GM18507 (cell line): ENCODE data around the gene TMEM178B.
"Not testable (repeated sequence)": the region's sequence is repeated elsewhere in the genome, so short reads cannot be mapped to it uniquely, and the experiment has no call there.

ENCODE experiments used
- DNase-seq: peaks from one replicate; pipeline ENCODE4 v3.0.0; 2011; ENCODE audit warnings: low read depth; ENCODE audit not compliant: insufficient read length; ENCODE audit errors: extremely low spot score
- FAIRE-seq: peaks from 2 replicates; lab custom pipeline; 2011; peaks lifted over from hg19 to GRCh38; lab: Jason Lieb, UNC

Gene TMEM178B

GRCh38 chr7:141072548-141073172 lies 1.2 kb upstream of the TMEM178B start:
- no peak for DNase-seq
- FAIRE-seq = no peak

- FAIRE-seq (no peak), DNase-seq (no peak)
Observed at GRCh38 chr7:141073173-141073640, 657 bp upstream of the TMEM178B start.

GRCh38 chr7:141074162-141074991 lies 513 bp downstream of the TMEM178B start:
- no peak for DNase-seq
- no peak for FAIRE-seq

GRCh38 chr7:141074997-141075396 lies 1.1 kb downstream of the TMEM178B start:
- no peak for FAIRE-seq

GRCh38 chr7:141076377-141076776 lies 2.5 kb downstream of the TMEM178B start:
- FAIRE-seq = no peak
- no peak for DNase-seq

More at GRCh38 chr7:141074997-141075396, 1.1 kb downstream of the TMEM178B start:
- no peak for DNase-seq

- FAIRE-seq = no peak
- no peak for DNase-seq
Observed at GRCh38 chr7:141079219-141079618, 5.4 kb downstream of the TMEM178B start.

GRCh38 chr7:141089490-141089889 lies 15.6 kb downstream of the TMEM178B start:
- not testable (repeated sequence) for DNase-seq, FAIRE-seq

- FAIRE-seq (no peak), DNase-seq (no peak)
Observed at GRCh38 chr7:141094336-141095070, 20.6 kb downstream of the TMEM178B start.

GRCh38 chr7:141097430-141097829 lies 23.6 kb downstream of the TMEM178B start:
- no peak for FAIRE-seq
- DNase-seq = no peak

- FAIRE-seq = no peak
- no peak for DNase-seq
Observed at GRCh38 chr7:141102436-141102835, 28.6 kb downstream of the TMEM178B start.

GRCh38 chr7:141103847-141104429 lies 30.1 kb downstream of the TMEM178B start:
- FAIRE-seq (no peak), DNase-seq (no peak)

GRCh38 chr7:141113131-141113530 lies 39.3 kb downstream of the TMEM178B start:
- DNase-seq (no peak), FAIRE-seq (no peak)

- DNase-seq (no peak), FAIRE-seq (no peak)
Observed at GRCh38 chr7:141114029-141114664, 40.3 kb downstream of the TMEM178B start.

GRCh38 chr7:141115965-141116364 lies 42.1 kb downstream of the TMEM178B start:
- no peak for DNase-seq
- FAIRE-seq = no peak

GRCh38 chr7:141116661-141117060 lies 42.8 kb downstream of the TMEM178B start:
- FAIRE-seq, DNase-seq: not testable (repeated sequence)

- DNase-seq = no peak
- FAIRE-seq = no peak
Observed at GRCh38 chr7:141118767-141119166, 44.9 kb downstream of the TMEM178B start.

GRCh38 chr7:141119187-141119586 lies 45.3 kb downstream of the TMEM178B start:
- DNase-seq (no peak), FAIRE-seq (no peak)

GRCh38 chr7:141122736-141123135 lies 48.9 kb downstream of the TMEM178B start:
- FAIRE-seq (no peak), DNase-seq (no peak)

GRCh38 chr7:141123522-141123921 lies 49.7 kb downstream of the TMEM178B start:
- DNase-seq (no peak), FAIRE-seq (no peak)
